HepG2 (cell line): ENCODE measurements around the gene CLEC3A. TPM values are rescaled to one million over a fixed set of nuclear protein-coding genes. Genes with fewer than 3 reads are reported as not detected.

ENCODE experiments used
- CEBPG ChIP-seq: IDR thresholded peaks from 2 replicates; pipeline ENCODE4 v1.6.1; 2016
- GABPB1 ChIP-seq: IDR thresholded peaks from 2 replicates; pipeline ENCODE4 v1.6.1; 2016; ENCODE audit warnings: mild to moderate bottlenecking, missing genetic modification reagents, moderate library complexity, missing compliant biosample characterization
- HOXA5 ChIP-seq: sonication (generic); formaldehyde crosslinking; IDR thresholded peaks from 2 replicates; pipeline ENCODE4 v1.4.0; 2020; ENCODE audit warnings: missing genetic modification reagents
- MED13 ChIP-seq: sonication (generic); formaldehyde crosslinking; IDR thresholded peaks from 2 replicates; pipeline ENCODE4 v1.5.0; 2020; ENCODE audit warnings: missing genetic modification reagents
- NFKBIZ ChIP-seq: IDR thresholded peaks from 2 replicates; pipeline ENCODE4 v1.6.1; 2018; ENCODE audit warnings: missing genetic modification reagents, missing compliant biosample characterization
- PHF20 ChIP-seq: sonication (generic); formaldehyde crosslinking; IDR thresholded peaks from 2 replicates; pipeline ENCODE4 v1.5.0; 2020; ENCODE audit warnings: mild to moderate bottlenecking, missing genetic modification reagents
- SAP130 ChIP-seq: IDR thresholded peaks from 2 replicates; pipeline ENCODE4 v1.6.1; 2016; ENCODE audit warnings: low read depth
- SSRP1 ChIP-seq: IDR thresholded peaks from 2 replicates; pipeline ENCODE4 v1.6.1; 2016; ENCODE audit warnings: control low read depth
- TBP ChIP-seq: sonication (generic); formaldehyde crosslinking; IDR thresholded peaks from 2 replicates; pipeline ENCODE4 v1.5.0; 2020; ENCODE audit warnings: missing genetic modification reagents
- ZNF275 ChIP-seq: sonication (generic); formaldehyde crosslinking; IDR thresholded peaks from 2 replicates; pipeline ENCODE4 v1.8.0; 2022; ENCODE audit warnings: missing genetic modification reagents, mild to moderate bottlenecking, inconsistent platforms, borderline replicate concordance
- ZNF3 ChIP-seq: IDR thresholded peaks from 2 replicates; pipeline ENCODE4 v1.7.0; 2017; ENCODE audit warnings: inconsistent platforms
- ZNF382 ChIP-seq: sonication (generic); formaldehyde crosslinking; IDR thresholded peaks from 2 replicates; pipeline ENCODE4 v1.5.0; 2020; ENCODE audit warnings: missing genetic modification reagents, mild to moderate bottlenecking, borderline replicate concordance
- ZNF44 ChIP-seq: sonication (generic); formaldehyde crosslinking; IDR thresholded peaks from 2 replicates; pipeline ENCODE4 v1.5.1; 2020; ENCODE audit warnings: mild to moderate bottlenecking, missing genetic modification reagents
- ZNF841 ChIP-seq: sonication (generic); formaldehyde crosslinking; IDR thresholded peaks from 2 replicates; pipeline ENCODE4 v1.8.1; 2023; ENCODE audit warnings: missing genetic modification reagents, borderline replicate concordance
- ZSCAN25 ChIP-seq: sonication (generic); formaldehyde crosslinking; IDR thresholded peaks from 2 replicates; pipeline ENCODE4 v1.8.0; 2022; ENCODE audit warnings: mild to moderate bottlenecking, missing genetic modification reagents
- polyA plus RNA-seq, 8 experiments: library from polyadenylated mRNA; depleted of rRNA in 3 of 8; stranded (reverse) in 7 of 8; unstranded in 1 of 8; fragments of >200 nt; fragmentation: Illumina TruSeq in 4 of 8; extraction: Trizol in 4 of 8; gene quantifications; 2 replicates each; pipeline versions ENCODE4 v1.2.1 to v1.2.3, GENCODE V29; 2011 to 2016; ENCODE audit warnings: low read depth in 4 of 8, missing spikeins in 1 of 8, mixed read lengths in 1 of 8; ENCODE audit not compliant: insufficient read depth in 1 of 8
- total RNA-seq, 5 experiments: library from RNA; depleted of rRNA; stranded (reverse); fragments of >200 nt; fragmentation: Illumina TruSeq; extraction: Trizol; gene quantifications; 2 replicates each; pipeline ENCODE4 v1.2.3, GENCODE V29; 2016; ENCODE audit warnings: low read depth in 1 of 5
- TF ChIP-seq, protein P1 (sequence below): sonication (generic); formaldehyde crosslinking; IDR thresholded peaks from 2 replicates; pipeline ENCODE4 v1.4.0; 2020; ENCODE audit warnings: low read depth, missing genetic modification reagents
- TF ChIP-seq, protein P2 (sequence below): sonication (generic); formaldehyde crosslinking; IDR thresholded peaks from 2 replicates; pipeline ENCODE4 v1.5.0; 2020; ENCODE audit warnings: mild to moderate bottlenecking, missing genetic modification reagents
- TF ChIP-seq, protein P3 (sequence below): sonication (generic); formaldehyde crosslinking; IDR thresholded peaks from 2 replicates; pipeline ENCODE4 v1.8.1; 2023; ENCODE audit warnings: mild to moderate bottlenecking, missing genetic modification reagents
- TF ChIP-seq, protein P4 (sequence below): sonication (generic); formaldehyde crosslinking; IDR thresholded peaks from 2 replicates; pipeline ENCODE4 v1.4.0; 2020; ENCODE audit warnings: missing genetic modification reagents

The CLEC3A gene
- total and polyA plus RNA-seq, 2 of the 13 experiments (the other 11 are each of a cell fraction or from before 2014, with no cell fraction given) = not detected

GRCh38 chr16:77998350-77999023, 23.9 kb upstream of the CLEC3A start (continued):
- TF ChIP-seq, protein P1, sequence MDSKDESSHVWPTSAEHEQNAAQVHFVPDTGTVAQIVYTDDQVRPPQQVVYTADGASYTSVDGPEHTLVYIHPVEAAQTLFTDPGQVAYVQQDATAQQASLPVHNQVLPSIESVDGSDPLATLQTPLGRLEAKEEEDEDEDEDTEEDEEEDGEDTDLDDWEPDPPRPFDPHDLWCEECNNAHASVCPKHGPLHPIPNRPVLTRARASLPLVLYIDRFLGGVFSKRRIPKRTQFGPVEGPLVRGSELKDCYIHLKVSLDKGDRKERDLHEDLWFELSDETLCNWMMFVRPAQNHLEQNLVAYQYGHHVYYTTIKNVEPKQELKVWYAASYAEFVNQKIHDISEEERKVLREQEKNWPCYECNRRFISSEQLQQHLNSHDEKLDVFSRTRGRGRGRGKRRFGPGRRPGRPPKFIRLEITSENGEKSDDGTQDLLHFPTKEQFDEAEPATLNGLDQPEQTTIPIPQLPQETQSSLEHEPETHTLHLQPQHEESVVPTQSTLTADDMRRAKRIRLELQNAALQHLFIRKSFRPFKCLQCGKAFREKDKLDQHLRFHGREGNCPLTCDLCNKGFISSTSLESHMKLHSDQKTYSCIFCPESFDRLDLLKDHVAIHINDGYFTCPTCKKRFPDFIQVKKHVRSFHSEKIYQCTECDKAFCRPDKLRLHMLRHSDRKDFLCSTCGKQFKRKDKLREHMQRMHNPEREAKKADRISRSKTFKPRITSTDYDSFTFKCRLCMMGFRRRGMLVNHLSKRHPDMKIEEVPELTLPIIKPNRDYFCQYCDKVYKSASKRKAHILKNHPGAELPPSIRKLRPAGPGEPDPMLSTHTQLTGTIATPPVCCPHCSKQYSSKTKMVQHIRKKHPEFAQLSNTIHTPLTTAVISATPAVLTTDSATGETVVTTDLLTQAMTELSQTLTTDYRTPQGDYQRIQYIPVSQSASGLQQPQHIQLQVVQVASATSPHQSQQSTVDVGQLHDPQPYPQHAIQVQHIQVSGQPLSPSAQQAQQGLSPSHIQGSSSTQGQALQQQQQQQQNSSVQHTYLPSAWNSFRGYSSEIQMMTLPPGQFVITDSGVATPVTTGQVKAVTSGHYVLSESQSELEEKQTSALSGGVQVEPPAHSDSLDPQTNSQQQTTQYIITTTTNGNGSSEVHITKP (CRISPR knock-in tag) = no peak
- TF ChIP-seq ZNF275 (CRISPR knock-in tag) (no peak), ZNF841 (no peak), TBP (CRISPR knock-in tag) (no peak), ZNF382 (no peak), ZNF44 (no peak), SAP130 (CRISPR knock-in tag) (no peak), NFKBIZ (CRISPR knock-in tag) (no peak), SSRP1 (CRISPR knock-in tag) (no peak), CEBPG (CRISPR knock-in tag) (peak; percentile 64), MED13 (CRISPR knock-in tag) (no peak), PHF20 (no peak), ZSCAN25 (CRISPR knock-in tag) (no peak), ZNF3 (CRISPR knock-in tag) (no peak), HOXA5 (CRISPR knock-in tag) (no peak), GABPB1 (CRISPR knock-in tag) (no peak)
- TF ChIP-seq, protein P2, sequence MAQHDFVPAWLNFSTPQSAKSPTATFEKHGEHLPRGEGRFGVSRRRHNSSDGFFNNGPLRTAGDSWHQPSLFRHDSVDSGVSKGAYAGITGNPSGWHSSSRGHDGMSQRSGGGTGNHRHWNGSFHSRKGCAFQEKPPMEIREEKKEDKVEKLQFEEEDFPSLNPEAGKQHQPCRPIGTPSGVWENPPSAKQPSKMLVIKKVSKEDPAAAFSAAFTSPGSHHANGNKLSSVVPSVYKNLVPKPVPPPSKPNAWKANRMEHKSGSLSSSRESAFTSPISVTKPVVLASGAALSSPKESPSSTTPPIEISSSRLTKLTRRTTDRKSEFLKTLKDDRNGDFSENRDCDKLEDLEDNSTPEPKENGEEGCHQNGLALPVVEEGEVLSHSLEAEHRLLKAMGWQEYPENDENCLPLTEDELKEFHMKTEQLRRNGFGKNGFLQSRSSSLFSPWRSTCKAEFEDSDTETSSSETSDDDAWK (CRISPR knock-in tag) = no peak
- TF ChIP-seq, protein P3, sequence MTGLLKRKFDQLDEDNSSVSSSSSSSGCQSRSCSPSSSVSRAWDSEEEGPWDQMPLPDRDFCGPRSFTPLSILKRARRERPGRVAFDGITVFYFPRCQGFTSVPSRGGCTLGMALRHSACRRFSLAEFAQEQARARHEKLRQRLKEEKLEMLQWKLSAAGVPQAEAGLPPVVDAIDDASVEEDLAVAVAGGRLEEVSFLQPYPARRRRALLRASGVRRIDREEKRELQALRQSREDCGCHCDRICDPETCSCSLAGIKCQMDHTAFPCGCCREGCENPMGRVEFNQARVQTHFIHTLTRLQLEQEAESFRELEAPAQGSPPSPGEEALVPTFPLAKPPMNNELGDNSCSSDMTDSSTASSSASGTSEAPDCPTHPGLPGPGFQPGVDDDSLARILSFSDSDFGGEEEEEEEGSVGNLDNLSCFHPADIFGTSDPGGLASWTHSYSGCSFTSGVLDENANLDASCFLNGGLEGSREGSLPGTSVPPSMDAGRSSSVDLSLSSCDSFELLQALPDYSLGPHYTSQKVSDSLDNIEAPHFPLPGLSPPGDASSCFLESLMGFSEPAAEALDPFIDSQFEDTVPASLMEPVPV (CRISPR knock-in tag) = no peak
- TF ChIP-seq, protein P4, sequence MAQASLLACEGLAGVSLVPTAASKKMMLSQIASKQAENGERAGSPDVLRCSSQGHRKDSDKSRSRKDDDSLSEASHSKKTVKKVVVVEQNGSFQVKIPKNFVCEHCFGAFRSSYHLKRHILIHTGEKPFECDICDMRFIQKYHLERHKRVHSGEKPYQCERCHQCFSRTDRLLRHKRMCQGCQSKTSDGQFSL (CRISPR knock-in tag) = no peak
